CD4-positive, alpha-beta T cell treated with Interleukin-4 for 4 hours (primary cell): ENCODE data around the gene EXD1.
"Not testable (repeated sequence)": the region's sequence is repeated elsewhere in the genome, so short reads cannot be mapped to it uniquely, and the experiment has no call there.

Source experiments
- DNase-seq: peaks from one replicate; pipeline ENCODE4 v3.0.0-alpha.2; 2020

Gene EXD1

GRCh38 chr15:41230650-41231421 lies at the start of gene EXD1, which contains the start of gene CHP1:
TSS of gene EXD1 (minus strand) at chr15:41230757. CDS start at chr15:41226575, 4,182 bp downstream.
TSS of gene CHP1 (plus strand) at chr15:41231268. CDS start at chr15:41231383, 115 bp downstream.
- DNase-seq, result peak; percentile 96

- DNase-seq, result no peak
These were observed 49.2 kb upstream of the EXD1 start for GRCh38 chr15:41279535-41280283.

- no peak for DNase-seq
These were observed 47.8 kb upstream of the EXD1 start for GRCh38 chr15:41278319-41278718.

GRCh38 chr15:41276831-41277230 lies 46.3 kb upstream of the EXD1 start:
- DNase-seq, result no peak

- no peak for DNase-seq
These were observed 39.3 kb upstream of the EXD1 start for GRCh38 chr15:41269887-41270286.

GRCh38 chr15:41263891-41264351 lies 33.4 kb upstream of the EXD1 start:
- DNase-seq, result no peak

- DNase-seq, result no peak
These were observed 32.0 kb upstream of the EXD1 start for GRCh38 chr15:41262571-41262970.

- DNase-seq, result not testable (repeated sequence)
These were observed 30.4 kb upstream of the EXD1 start for GRCh38 chr15:41260924-41261323.

GRCh38 chr15:41259546-41260189 lies 29.1 kb upstream of the EXD1 start:
- DNase-seq, result no peak

- DNase-seq, result no peak
These were observed 28.4 kb upstream of the EXD1 start for GRCh38 chr15:41258750-41259471.

GRCh38 chr15:41256577-41257038 lies 26.1 kb upstream of the EXD1 start:
- no peak for DNase-seq

GRCh38 chr15:41256103-41256502 lies 25.5 kb upstream of the EXD1 start:
- DNase-seq, result no peak

GRCh38 chr15:41254560-41254959 lies 24.0 kb upstream of the EXD1 start:
- DNase-seq, result no peak

- DNase-seq, result no peak
These were observed 20.9 kb upstream of the EXD1 start for GRCh38 chr15:41251411-41251810.

- not testable (repeated sequence) for DNase-seq
These were observed 20.2 kb upstream of the EXD1 start for GRCh38 chr15:41250745-41251144.

GRCh38 chr15:41241221-41241964 lies 10.8 kb upstream of the EXD1 start:
- no peak for DNase-seq

- DNase-seq, result no peak
These were observed 7.5 kb upstream of the EXD1 start for GRCh38 chr15:41238100-41238499.

GRCh38 chr15:41235929-41236328 lies 5.4 kb upstream of the EXD1 start:
- DNase-seq, result no peak

GRCh38 chr15:41235228-41235627 lies 4.7 kb upstream of the EXD1 start:
- DNase-seq, result not testable (repeated sequence)

- no peak for DNase-seq
These were observed 2.8 kb upstream of the EXD1 start for GRCh38 chr15:41233367-41233771.

- no peak for DNase-seq
These were observed 1.1 kb upstream of the EXD1 start for GRCh38 chr15:41231422-41232226.
